ENCODE measurements around the gene DIP2B. TPM values are rescaled to one million over a fixed set of nuclear protein-coding genes. Genes with fewer than 3 reads are reported as not detected.

Gene DIP2B
- total RNA-seq, 1 experiment from 2014 or later: 20.0 TPM

DNA sequence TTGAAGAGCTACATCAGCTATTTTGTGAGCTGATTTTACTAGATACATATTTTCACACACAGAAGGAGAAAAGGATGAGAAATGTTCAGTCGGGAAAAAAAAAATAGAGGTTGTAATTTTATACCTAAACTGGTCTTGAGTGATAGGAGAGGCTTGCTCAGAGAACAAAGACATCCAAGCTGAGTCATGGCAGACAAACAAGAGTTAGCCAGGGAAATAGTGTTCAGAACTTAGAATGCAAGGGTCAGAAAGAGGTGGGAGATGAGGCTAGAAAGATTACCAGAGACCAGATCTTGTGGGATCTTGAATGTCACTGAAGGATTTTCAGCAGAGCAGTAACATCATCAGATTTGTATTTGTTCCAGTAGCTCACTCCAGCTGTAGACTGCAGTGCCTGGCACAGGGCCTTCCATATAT, 137.3 kb downstream of the DIP2B start:
- WGBS (ENCODE audit: extremely low coverage, insufficient read length, low lambda C conversion rate): no CpG with 5 or more reads among the region's 1 CpG
- H3K9me3 ChIP-seq (ENCODE audit: control insufficient read depth, low read depth, low read length): no peaks in the 10 kb centered on the region
- no peak overlapping the region for H2AK5ac ChIP-seq (ENCODE audit: insufficient read length, low read length)
- no peak overlapping the region for H3K18ac ChIP-seq (ENCODE audit: insufficient read length, low read depth, low read length)
- no peak overlapping the region for H4K5ac ChIP-seq (ENCODE audit: insufficient read length, low read depth, low read length)
- no peak overlapping the region for H2AFZ ChIP-seq (ENCODE audit: low read length)
- no peak overlapping the region for H2BK12ac ChIP-seq (ENCODE audit: insufficient read length, low read depth, low read length)
- no peak overlapping the region for H3K4ac ChIP-seq (ENCODE audit: low read depth, low read length)
- no peak overlapping the region for H3K27ac ChIP-seq (ENCODE audit: insufficient read length, low read depth, low read length)
- H3T11ph ChIP-seq (ENCODE audit: low read length): no peak overlapping the region
- no peaks in the 10 kb centered on the region for H3K4me1 ChIP-seq (ENCODE audit: insufficient read depth, low read length)
- no peak for DNase-seq
- H4K20me1 ChIP-seq (ENCODE audit: control insufficient read depth, insufficient read depth, insufficient read length): no peaks in the 10 kb centered on the region
- no peak overlapping the region for H3K56ac ChIP-seq (ENCODE audit: insufficient read length, low read depth, low read length)
- no peak overlapping the region for H3K4me2 ChIP-seq (ENCODE audit: insufficient read depth, insufficient read length, low read length)
- Mint-ChIP-seq H3K4me1 (peaks cover 7 to 12% of the 10 kb centered on the region in 2 experiments), H3K27ac (peak overlapping the region; percentile 7 to 72 (median 68); a peak in 4 of 7 replicates), H3K9me3 (no peaks in the 10 kb centered on the region; a peak in 1 of 5 replicates), H3K27me3 (ENCODE audit: low read depth) (no peaks in the 10 kb centered on the region), H3K36me3 (ENCODE audit: insufficient read depth in 1 of 3, low read depth in 3 of 3) (peaks cover 0 to 6% (median 5%) of the 10 kb centered on the region in 3 experiments; a peak in 4 of 7 replicates), H3K4me3 (no peak overlapping the region)
- TF ChIP-seq, protein P1, sequence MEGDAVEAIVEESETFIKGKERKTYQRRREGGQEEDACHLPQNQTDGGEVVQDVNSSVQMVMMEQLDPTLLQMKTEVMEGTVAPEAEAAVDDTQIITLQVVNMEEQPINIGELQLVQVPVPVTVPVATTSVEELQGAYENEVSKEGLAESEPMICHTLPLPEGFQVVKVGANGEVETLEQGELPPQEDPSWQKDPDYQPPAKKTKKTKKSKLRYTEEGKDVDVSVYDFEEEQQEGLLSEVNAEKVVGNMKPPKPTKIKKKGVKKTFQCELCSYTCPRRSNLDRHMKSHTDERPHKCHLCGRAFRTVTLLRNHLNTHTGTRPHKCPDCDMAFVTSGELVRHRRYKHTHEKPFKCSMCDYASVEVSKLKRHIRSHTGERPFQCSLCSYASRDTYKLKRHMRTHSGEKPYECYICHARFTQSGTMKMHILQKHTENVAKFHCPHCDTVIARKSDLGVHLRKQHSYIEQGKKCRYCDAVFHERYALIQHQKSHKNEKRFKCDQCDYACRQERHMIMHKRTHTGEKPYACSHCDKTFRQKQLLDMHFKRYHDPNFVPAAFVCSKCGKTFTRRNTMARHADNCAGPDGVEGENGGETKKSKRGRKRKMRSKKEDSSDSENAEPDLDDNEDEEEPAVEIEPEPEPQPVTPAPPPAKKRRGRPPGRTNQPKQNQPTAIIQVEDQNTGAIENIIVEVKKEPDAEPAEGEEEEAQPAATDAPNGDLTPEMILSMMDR (conservative IDR thresholded peaks at IDR 0.05): no peak
- no peaks in the 10 kb centered on the region for H3K27me3 ChIP-seq (ENCODE audit: insufficient read depth, low read length)
- H3K9ac ChIP-seq (ENCODE audit: extremely low read depth, insufficient read length, low read length): no peak overlapping the region
- H2BK20ac ChIP-seq (ENCODE audit: low read depth, low read length, poor library complexity, severe bottlenecking): no peak overlapping the region
- no peak overlapping the region for H2BK120ac ChIP-seq (ENCODE audit: low read depth, low read length, poor library complexity, severe bottlenecking)
- no peak overlapping the region for H2BK15ac ChIP-seq (ENCODE audit: low read depth, low read length)
- no peak overlapping the region for H3K14ac ChIP-seq (ENCODE audit: insufficient read depth, low read length)
- H4K8ac ChIP-seq (replicated peaks; ENCODE audit: insufficient read length, low read depth, low read length): no peak overlapping the region
- H3K79me1 ChIP-seq (ENCODE audit: insufficient read depth, low read depth, low read length, poor library complexity, severe bottlenecking): no peaks in the 10 kb centered on the region
- no peak overlapping the region for H3K23ac ChIP-seq (ENCODE audit: insufficient read length, low read depth, low read length)
- no peaks in the 10 kb centered on the region for H3K79me2 ChIP-seq (ENCODE audit: insufficient read depth, low read length)
- no peak overlapping the region for H2BK5ac ChIP-seq (ENCODE audit: insufficient read length, low read length)
- no peaks in the 10 kb centered on the region for H3K23me2 ChIP-seq (ENCODE audit: insufficient read length, low read depth, low read length, poor library complexity, severe bottlenecking)
- no peak overlapping the region for H4K91ac ChIP-seq (ENCODE audit: insufficient read length, low read depth, low read length)

Measured in H9 (cell line).